Left ventricle myocardium superior (tissue), 1 donor: ENCODE data around the gene PKIB. TPM values are rescaled to one million over a fixed set of nuclear protein-coding genes. Genes with fewer than 3 reads are reported as not detected.
"Not testable (repeated sequence)": the region's sequence is repeated elsewhere in the genome, so short reads cannot be mapped to it uniquely, and the experiment has no call there.

Source experiments
- ATAC-seq: fragments of 200-7000 bp; cut with Tn5 transposase; one replicate; pipeline ENCODE4 v1.9.1; 2020; ENCODE audit warnings: mild to moderate bottlenecking, moderate library complexity
- DNase-seq: peaks from one replicate; pipeline ENCODE4 v3.0.0-alpha.2; 2020
- intact Hi-C: fragments of 100-400 bp; cut with micrococcal nuclease; formaldehyde crosslinking; loops from one replicate; pipeline ENCODE4 v1.11.0; 2022
- total RNA-seq: library from RNA; stranded (reverse); fragmentation: NEBNext Ultra II Directional; extraction: Animal tissue kit (Norgen Biotek cat#: 25700); gene quantifications from one replicate; pipeline ENCODE4 v1.2.1, GENCODE V29; 2021
- donor health status: DM: no; HTN: yes; CAD: no; lungs with severe emphysema.

Gene PKIB
- total RNA-seq, 1 donor from 2014 or later, result 0.35 TPM

DNA sequence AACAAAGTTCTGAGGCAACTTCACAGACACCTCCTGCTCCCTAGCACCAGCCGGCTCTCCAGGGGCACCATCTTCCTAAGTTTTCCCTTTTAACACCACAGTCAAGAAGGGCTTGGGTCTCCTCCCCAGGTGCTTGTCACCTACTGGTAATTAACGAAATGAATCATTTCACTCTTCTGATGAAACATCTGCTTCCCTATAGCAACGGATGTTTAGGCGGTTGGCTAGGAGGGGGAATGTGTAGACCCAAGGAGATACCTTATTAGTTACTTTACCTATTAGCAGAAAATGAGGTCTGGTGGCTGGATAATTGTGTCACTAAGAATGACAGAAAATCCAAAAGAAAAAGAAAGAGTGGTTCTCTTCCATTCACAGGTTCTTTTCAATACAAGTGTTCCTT, 123.1 kb downstream of the PKIB start:
- intact Hi-C loops, result loop anchor here (5.0 to 10.0 kb wide), 2 partner anchors 104 to 582 kb away; no protein-coding TSS in a partner anchor
- ATAC-seq (no peak), DNase-seq (no peak)

DNA sequence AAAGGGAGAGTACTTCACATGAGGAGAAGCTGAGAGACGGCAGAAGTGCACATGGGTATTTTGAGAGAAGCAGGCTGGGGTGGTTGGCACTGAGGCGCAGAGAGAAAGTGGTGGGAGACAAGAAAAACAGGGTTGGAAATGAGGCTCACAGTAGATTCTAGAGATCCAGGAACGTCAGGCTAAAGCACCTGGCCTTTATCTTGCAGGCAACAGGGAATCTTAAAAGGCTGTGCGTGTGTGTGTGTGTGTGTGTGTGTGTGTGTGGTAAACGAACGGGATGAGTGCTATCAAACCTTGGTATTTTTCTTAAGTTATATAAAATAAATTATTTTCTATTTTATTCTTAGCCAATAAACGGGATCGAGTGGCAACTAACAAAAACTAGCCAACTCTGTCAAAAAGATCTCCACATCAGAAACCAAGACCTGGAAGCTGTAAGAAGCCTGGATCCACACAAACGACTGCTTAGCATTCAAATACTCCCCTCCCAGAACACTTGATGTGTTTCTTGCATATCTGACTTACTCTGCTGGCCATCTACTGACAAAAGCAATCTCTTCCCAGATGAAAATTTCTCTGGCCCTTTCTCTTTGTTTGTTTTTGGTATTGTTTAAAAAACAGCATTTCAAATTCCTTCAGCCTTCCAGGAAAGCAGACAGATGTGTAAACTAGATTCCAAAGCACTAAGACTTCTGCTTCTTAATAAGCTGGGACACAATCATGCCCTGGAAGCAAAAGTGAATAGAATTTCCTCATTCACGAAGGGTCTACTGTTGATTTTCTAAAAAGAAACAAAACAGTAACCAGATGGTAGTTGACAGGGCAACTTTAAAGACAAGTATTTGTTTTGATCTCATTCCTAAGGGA, 124.6 kb downstream of the PKIB start:
- intact Hi-C loops, result loop anchor here (5.0 to 10.0 kb wide), 2 partner anchors 103 to 580 kb away; no protein-coding TSS in a partner anchor
- ATAC-seq (no peak), DNase-seq (no peak)

DNA sequence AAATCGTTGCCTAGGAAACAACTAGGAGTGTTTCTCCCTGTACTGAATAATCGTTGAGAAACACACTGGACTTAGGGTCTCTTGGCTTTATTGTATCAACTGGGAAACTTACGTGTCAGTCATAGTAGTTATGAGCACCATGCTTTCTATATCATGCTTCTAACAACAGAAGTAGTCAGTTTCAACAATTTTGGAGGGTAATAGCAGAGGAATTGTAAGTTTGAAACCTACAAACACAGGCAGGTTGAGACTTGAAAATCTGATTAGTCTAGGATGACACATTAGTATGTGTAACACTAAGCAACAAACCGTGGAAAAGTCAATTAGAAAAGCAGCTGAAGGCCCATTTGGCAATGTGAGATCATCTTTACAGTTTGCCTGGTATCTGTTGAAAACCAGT, 125.4 kb downstream of the PKIB start:
- ATAC-seq (no peak), DNase-seq (no peak)
- intact Hi-C loops, result loop anchor here (10.0 kb wide), 1 partner anchor 579 kb away; no protein-coding TSS in a partner anchor

DNA sequence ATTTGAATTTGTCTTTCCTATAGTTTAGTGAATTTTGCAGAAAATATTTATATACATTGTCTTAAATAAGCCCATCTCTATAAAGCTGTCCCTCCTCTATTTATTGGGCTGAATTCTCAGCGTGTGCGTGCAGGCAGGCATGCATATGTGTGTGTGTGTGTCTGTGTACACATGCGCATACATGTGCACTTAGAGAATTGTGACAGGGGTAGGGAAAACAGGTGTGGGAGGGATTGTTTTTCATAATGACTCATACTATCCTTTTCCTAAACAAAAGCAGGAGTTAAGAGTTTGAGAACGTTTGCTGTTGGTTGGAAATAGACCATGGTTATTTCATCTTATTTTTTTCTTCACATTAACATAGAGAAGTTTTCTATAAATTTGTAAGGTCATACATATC, 126.0 kb downstream of the PKIB start:
- ATAC-seq, result no peak
- intact Hi-C loops, result loop anchor here (10.0 kb wide), 1 partner anchor 579 kb away; no protein-coding TSS in a partner anchor

DNA sequence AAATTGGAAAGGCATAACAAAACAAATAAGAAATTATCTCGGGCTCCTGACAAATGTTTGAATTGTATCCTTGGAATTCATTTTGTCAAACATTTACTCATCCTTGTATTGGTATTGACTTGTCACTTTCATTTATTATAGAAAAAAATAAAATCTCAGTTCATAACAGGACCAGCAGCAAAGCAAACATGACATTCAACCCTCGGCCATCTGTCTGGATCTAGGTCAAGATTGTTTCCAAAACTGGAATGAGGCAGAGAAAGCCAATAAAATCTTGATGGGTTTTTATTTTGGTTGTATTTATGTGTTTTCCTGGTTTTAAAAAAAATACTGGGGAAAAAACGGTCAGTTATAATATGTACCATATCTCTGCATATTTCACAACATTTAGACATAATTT, 126.4 kb downstream of the PKIB start:
- ATAC-seq, result no peak
- intact Hi-C loops, result loop anchor here (10.0 kb wide), 1 partner anchor 578 kb away; no protein-coding TSS in a partner anchor

More for the DNA sequence above, 126.0 kb downstream of the PKIB start:
- no peak for DNase-seq

DNA sequence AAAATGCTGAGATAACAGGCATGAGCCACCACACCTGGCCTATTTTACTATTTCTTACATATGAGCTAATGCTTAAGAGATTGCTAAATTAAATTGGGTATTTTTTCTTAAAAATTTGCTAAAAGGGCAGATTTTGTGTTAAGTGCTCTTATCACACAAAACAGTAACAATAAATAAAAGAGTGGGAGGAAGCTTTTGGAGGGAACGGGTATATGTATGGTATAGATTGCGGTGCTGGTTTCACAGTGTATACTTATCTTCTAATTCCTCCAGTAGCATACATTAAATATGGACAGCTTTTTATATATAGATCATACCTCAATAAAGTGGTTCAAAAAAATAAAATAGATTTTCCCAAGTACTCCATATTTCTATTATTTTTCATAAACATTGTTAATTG, 129.9 kb downstream of the PKIB start:
- ATAC-seq (no peak), DNase-seq (no peak)
- intact Hi-C loops, result no loop called here

More for the DNA sequence above, 126.4 kb downstream of the PKIB start:
- no peak for DNase-seq

DNA sequence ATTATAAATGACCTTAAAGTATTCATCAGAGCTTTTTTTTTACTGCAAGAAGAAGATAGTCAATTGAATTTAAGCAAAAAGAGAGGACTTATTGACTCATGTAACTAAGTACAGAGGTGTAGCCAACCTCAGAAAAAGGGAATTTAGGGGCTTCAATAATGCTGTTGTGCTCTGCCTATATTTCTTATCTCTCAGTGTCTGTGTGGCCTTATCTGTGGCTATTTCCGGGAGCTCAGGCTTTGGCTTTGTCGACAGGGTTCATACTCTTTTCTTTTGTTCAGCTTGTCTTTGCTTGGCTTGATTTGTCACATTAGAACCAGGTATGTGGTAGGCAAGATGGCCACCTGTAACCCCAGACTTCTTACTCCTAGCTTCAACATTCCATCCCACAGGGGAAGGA, 130.7 kb downstream of the PKIB start:
- ATAC-seq (no peak), DNase-seq (no peak)
- intact Hi-C loops, result no loop called here

DNA sequence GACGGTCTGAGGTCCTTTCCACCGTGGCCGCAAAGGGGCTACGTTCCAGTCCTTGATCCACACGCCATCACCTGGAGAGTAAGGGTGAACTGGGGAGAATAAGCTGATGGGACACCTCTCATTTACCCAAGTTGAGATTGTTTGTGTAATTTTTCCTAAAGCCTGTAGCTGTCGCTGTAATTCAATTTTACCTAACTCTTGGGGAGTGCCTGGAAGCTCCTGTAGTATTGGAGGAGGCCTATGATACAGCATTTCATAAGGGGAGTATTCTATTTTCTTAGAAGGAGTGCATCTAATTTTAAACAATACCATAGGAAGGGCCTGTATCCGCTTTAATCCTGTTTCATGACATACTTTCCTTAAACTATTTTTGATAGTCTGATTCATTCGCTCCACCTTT, 134.0 kb downstream of the PKIB start:
- DNase-seq, ATAC-seq, intact Hi-C loops: not testable (repeated sequence)

DNA sequence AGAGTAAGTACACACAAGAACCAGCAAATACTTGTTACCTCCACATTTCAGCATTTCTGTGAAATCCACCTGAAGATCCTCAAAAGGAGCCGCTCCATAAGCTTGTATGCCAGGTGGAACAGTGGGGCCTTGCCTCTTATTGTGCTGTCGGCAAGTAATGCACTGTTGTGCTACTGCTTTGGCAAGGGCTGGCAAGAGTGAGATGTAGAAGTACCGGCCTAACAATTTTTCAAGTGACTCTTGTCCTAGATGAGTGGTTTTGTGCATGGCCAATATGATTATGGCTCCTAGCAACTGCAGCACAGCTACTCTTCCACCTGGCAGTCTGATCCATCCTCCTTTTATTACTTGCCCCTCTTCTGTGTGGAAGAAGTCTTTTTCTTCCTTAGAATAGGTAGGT, 134.7 kb downstream of the PKIB start:
- DNase-seq, ATAC-seq, intact Hi-C loops: not testable (repeated sequence)

DNA sequence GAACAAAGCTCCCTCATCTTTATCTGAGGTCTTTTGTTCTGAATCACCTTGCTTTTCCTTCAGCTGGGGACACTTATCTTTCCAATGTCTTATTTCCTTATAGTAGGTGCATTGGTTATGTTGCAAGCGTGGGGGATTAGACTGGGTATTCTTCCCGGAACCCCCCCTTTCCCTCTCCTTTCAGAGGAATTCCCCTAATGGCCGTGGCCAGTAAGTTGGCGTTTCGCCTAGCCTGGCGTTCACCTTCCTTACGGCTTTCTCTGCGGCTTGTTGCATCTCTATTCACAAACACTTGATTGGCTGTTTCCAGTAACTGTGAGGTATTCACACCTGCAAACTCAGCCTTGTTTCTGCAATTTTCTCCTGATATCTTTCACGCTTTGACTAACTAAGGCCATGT, 136.5 kb downstream of the PKIB start:
- ATAC-seq (no peak), DNase-seq (no peak)
- intact Hi-C loops, result no loop called here

DNA sequence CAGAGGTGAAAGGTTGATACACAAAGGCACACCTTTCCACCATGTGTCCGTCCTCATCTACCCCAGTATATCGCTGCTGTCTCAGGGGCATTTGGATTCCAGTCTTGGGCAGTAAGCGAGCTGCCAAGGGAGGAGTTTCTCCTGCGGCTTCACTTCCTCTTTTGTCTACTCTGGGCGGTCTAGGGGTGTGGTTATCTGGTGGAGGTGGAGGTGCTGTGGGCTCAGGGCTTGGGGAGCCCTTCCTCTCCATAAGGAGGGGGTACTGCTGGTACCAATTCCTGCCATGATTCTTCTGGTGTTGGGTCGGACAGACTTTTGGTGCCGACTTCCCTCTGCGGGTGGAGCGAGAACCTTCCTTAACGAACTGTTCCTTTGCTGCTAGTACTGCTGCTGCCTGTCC, 137.4 kb downstream of the PKIB start:
- DNase-seq (no peak), ATAC-seq (no peak)
- intact Hi-C loops, result no loop called here

DNA sequence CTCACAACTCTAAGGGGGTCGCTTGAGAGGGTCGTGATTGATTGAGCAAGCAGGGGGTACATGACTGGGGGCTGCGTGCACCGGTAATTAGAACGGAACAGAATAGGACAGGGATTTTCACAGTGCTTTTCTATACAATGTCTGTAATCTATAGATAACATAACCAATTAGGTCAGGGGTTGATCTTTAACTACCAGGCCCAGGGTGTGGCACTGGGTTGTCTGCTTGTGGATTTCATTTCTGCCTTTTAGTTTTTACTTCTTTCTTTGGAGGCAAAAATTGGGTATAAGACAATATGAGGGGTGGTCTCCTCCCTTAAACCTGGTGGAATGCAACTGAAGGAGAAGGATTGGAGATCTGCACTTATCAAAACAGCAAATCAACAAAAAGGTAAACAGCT, 138.7 kb downstream of the PKIB start:
- ATAC-seq, intact Hi-C loops, DNase-seq: not testable (repeated sequence)

DNA sequence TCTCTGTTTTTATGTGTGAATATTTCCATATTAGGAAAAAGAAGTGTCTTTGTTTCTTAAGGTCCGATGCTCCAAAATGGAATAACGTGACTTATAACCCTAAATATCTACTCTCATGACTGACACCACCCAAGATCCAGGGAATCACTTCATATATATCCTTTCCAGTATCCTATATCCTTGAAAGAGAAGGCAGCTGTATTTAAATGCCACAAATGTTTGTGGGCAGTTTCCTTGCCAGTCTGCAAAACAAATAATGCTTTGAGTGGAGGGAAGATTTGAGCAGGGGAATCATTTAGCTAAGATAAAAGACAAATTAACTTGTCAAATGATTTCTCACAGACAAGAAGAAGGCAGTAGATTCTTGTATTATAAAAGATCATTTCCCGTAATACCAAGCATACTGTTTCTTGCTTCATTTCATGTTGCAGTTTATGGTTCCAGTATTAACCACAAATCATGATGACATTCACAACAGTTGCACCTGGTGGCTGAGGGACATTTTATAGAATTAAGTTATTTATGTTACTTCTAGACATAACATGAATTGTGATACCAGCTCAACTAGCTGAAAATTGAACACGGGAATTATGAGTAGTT, 139.3 kb downstream of the PKIB start:
- intact Hi-C loops, result no loop called here
- ATAC-seq (no peak), DNase-seq (no peak)

DNA sequence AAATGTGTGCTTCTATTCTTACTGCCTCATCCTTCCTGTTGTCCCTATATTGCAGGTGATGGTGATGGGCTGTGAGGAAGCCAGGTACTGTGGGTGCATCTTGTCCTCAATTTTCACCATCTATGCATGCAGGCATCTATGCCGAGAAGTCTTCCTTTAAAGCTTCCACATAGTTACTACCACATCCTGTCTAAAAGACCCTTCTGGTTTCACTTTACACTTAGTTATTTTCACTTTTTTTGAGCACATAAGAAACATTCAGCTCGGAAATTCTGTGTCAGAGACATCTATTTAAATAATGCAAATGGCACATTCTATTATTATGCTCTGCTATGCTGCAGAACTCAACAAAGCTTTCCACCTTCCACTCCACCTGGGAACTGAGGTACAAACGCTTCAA, 141.1 kb downstream of the PKIB start:
- DNase-seq, result no peak
- intact Hi-C loops, result no loop called here
- ATAC-seq, result no peak

DNA sequence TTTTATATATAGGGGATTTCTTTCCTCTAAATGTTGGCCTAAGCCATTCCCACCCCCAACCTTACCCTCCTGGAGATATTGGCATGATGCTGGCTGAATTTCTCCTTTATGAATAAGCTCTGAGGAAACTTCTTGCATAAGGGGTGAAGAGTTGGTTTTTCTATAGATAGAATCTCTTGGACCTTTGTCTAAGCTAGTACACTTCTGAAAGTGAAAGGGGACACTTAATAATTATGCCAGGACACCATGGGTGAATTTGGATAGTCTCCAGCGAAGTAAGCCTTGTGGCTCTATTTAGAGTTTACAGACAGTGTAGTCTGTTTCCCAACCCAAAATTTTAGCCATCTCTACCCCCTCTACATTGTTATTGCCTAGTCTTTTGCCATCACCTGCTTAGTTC, 142.3 kb downstream of the PKIB start:
- DNase-seq (no peak), ATAC-seq (no peak)
- intact Hi-C loops, result no loop called here

DNA sequence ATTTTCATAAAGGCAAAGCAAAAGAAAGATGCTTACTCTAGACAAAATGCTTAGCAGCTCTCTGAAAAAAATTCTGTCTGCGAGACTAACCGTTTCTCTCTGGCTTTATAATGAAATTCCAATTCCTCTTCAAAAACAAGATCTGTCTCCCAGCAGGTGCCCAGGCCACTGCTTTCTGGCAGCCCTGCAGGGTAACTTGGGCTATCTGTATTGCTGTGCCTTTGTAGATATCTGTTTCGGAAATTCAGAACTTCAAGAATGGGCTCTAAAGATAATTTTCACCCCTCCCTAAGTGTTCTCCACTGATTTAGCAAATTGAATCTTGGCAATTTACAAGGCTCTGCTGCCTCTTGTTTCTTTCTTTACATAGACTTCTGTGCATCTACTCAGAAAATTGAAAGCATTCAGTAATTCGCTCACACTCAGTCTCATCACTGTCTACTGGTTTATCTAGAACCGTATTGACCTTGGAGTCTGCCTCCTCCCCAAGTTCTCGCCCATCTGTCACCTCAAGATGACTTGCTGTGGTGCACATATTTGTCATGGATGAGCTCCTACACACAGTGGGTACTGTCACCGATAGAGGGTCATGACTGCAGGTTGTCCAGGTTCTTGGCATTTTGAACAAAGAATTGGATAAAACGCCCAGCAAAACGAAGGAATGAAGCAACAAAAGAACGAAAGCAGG, 142.9 kb downstream of the PKIB start:
- intact Hi-C loops, result no loop called here
- no peak for DNase-seq
- ATAC-seq, result peak; percentile 19

DNA sequence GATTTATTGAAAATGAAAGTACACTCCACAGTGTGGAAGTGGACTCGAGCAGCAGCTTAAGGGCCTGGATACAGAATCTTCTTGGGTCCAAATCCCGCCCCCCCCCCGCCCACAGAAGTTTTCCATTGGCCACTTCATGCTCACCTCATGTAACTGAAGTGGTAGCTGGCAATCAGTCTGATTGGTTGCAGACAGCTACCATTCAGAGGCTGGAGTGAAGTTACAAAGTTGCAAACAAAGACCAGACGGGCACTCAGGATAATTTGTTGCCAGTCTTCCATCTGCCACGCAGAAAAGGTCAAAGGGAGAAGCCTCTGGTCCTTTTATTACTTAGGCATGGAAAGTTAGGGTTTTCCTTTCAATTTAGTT, 143.5 kb downstream of the PKIB start:
- intact Hi-C loops, result no loop called here
- ATAC-seq (peak; percentile 59), DNase-seq (no peak)

DNA sequence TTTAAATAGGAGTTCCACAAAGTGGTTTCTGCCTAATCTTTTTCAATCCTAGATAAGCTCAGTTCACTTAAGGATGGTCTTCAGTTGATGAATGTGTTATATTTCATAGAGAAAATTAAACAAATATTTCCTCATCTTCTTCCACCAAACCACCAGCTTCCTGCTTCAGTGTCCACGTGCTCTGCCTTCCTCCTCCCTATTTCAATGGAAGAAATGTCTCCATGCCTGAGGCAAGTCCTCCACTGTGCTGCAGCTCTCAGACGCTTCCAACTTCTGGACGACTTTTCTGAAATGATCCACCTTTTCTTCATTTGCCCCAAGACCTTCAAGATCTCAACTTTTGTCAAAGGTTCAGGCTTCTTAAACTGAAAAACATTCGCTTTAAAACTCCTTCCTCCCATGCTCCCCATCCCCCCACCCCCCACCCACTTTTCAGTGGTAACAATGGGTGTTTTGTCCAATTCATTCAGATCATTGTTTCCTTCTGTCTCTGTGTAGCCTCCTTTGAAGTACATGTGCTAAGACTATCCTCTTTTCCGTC, 144.1 kb downstream of the PKIB start:
- ATAC-seq (no peak), DNase-seq (no peak)
- intact Hi-C loops, result no loop called here

DNA sequence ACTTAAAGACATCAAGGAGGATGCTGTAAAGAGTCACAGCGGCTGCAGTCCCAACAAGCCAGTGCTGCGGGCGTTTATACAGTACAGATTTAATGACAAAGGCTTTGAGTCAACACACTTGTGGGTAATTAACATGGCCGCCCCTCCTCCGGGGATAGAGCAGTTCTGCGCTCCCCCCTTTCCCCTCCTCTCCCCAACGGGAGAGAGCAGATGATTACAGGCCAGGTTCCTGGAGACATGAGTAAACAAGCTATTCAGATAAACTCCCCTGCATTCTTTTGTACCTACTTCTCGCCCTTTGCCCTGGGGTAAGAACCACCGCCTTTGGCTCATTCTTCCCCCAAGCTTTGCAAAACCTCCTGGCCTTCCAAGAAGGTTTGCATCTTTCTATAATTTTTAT, 145.7 kb downstream of the PKIB start:
- no peak for ATAC-seq
- DNase-seq, result no peak
- intact Hi-C loops, result no loop called here

DNA sequence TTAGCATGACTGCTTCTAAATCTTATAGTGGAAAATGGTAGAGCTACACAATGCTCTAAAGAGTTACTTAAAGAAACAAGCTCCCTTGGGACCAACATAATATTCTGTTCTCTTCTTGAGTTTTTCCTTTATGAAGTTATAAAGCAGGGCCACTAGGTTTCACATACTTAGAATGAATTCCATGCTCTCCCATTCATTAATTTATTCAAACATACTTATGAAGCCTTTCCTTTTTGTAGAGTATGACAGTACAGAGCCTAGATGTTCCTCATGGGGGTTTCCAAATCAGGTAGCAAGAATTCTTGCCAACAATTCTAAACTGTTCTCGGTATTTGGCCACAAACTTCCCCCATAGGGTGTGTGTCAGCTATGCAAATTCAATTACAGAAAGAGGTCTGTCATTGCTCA, 148.7 kb downstream of the PKIB start:
- intact Hi-C loops, result no loop called here
- no peak for ATAC-seq
- DNase-seq, result no peak
